ENCODE results near the gene GOLGA8B. TPM values are rescaled to one million over a fixed set of nuclear protein-coding genes. Genes with fewer than 3 reads are reported as not detected.

GOLGA8B gene
- total RNA-seq, 1 experiment from 2014 or later, result 67.3 TPM

DNA sequence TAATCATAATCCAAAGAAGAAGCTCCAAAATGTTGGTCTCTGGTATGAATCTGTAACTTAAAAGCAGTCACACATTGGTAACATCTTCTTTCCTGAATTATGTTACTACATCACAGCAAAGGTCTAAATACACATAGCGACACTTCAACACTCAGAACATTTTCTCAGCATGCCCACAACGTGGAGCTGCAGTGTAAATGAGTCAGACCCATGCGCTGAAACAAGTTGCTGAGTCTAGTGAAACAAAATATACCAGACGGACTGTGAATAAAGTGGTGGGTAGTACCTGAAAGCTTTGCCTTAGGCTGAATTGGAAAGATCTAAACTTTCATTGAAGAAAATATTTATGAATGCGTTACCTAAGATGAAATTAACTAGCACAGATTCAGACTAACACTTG lies 33.2 kb upstream of the GOLGA8B start:
- no peaks in the 10 kb centered on the region for H3K4me1 ChIP-seq (replicated peaks; ENCODE audit: insufficient read depth)
- H2AFZ ChIP-seq, result no peak overlapping the region
- H3K27ac ChIP-seq, result no peak overlapping the region
- DNase-seq, result no peak
- POLR2A ChIA-PET (ENCODE audit: unreplicated experiment), result interaction anchor here (0.7 kb wide), 1 partner anchor 1703 kb away, joined by 3 read pairs; no protein-coding TSS in a partner anchor
- no peaks in the 10 kb centered on the region for H4K20me1 ChIP-seq (ENCODE audit: insufficient read depth)
- no peak overlapping the region for H3K4me2 ChIP-seq
- no peaks in the 10 kb centered on the region for H3K79me2 ChIP-seq (ENCODE audit: low read depth)
- BruUV-seq (replicated peaks), result no TSS peak
- H3K27me3 ChIP-seq (ENCODE audit: insufficient read depth, low read depth), result no peaks in the 10 kb centered on the region
- no peaks in the 10 kb centered on the region for H3F3A ChIP-seq (ENCODE audit: insufficient read depth, low read depth)
- TF ChIP-seq, protein P1, sequence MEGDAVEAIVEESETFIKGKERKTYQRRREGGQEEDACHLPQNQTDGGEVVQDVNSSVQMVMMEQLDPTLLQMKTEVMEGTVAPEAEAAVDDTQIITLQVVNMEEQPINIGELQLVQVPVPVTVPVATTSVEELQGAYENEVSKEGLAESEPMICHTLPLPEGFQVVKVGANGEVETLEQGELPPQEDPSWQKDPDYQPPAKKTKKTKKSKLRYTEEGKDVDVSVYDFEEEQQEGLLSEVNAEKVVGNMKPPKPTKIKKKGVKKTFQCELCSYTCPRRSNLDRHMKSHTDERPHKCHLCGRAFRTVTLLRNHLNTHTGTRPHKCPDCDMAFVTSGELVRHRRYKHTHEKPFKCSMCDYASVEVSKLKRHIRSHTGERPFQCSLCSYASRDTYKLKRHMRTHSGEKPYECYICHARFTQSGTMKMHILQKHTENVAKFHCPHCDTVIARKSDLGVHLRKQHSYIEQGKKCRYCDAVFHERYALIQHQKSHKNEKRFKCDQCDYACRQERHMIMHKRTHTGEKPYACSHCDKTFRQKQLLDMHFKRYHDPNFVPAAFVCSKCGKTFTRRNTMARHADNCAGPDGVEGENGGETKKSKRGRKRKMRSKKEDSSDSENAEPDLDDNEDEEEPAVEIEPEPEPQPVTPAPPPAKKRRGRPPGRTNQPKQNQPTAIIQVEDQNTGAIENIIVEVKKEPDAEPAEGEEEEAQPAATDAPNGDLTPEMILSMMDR (conservative IDR thresholded peaks at IDR 0.05), result no peak
- TF ChIP-seq EZH2 (IDR thresholded peaks at IDR 0.05; ENCODE audit: low read depth), result no peak
- no peaks in the 10 kb centered on the region for H3K36me3 ChIP-seq (ENCODE audit: low read depth)
- H3K9me2 ChIP-seq (ENCODE audit: insufficient read depth), result no peaks in the 10 kb centered on the region
- H3K9me3 ChIP-seq (ENCODE audit: insufficient read depth, low read depth), result no peaks in the 10 kb centered on the region
- intact Hi-C loops (cut with micrococcal nuclease; ENCODE audit: unreplicated experiment), result no loop called here
- CTCF ChIA-PET, result no interaction called here
- no peak overlapping the region for H3K4me3 ChIP-seq

DNA sequence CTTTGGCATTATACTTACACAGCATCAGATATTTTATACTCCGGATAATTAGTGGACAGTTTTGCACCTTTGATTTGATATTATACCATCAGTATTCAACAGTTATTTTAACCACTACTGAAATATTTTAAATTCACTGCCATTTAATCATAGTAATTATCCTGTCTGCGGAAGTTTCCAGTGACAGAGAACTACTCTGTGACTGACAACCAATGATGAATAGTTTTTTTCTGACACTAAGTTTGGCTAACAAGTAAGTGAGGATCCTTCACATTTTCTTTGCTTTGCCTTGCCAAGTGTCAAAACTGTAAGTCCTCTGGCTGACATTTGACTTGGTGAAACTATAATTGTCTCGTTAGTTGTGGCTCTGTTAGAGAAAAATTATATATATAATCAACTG lies 30.5 kb upstream of the GOLGA8B start:
- Histone ChIP-seq H3K4me3 (no peak overlapping the region), H3K4me1 (replicated peaks; ENCODE audit: insufficient read depth) (no peaks in the 10 kb centered on the region), H2AFZ (no peak overlapping the region), H3K9me2 (ENCODE audit: insufficient read depth) (no peaks in the 10 kb centered on the region), H3K27ac (no peak overlapping the region), H3K27me3 (ENCODE audit: insufficient read depth, low read depth) (no peaks in the 10 kb centered on the region), H3K4me2 (no peak overlapping the region), H3F3A (ENCODE audit: insufficient read depth, low read depth) (no peaks in the 10 kb centered on the region), H3K9me3 (ENCODE audit: insufficient read depth, low read depth) (no peaks in the 10 kb centered on the region), H4K20me1 (ENCODE audit: insufficient read depth) (no peaks in the 10 kb centered on the region), H3K79me2 (ENCODE audit: low read depth) (no peaks in the 10 kb centered on the region), H3K36me3 (ENCODE audit: low read depth) (no peaks in the 10 kb centered on the region)
- TF ChIP-seq, protein P1 (conservative IDR thresholded peaks at IDR 0.05), result no peak
- no peak for TF ChIP-seq EZH2 (IDR thresholded peaks at IDR 0.05; ENCODE audit: low read depth)
- CTCF ChIA-PET, result no interaction called here
- DNase-seq, result no peak
- intact Hi-C loops (cut with micrococcal nuclease; ENCODE audit: unreplicated experiment), result no loop called here
- POLR2A ChIA-PET (ENCODE audit: unreplicated experiment), result no interaction called here
- no TSS peak for BruUV-seq (replicated peaks)

- ChIA-PET CTCF (no interaction called here), POLR2A (ENCODE audit: unreplicated experiment) (no interaction called here)
- no TSS peak for BruUV-seq (replicated peaks)
- no peaks in the 10 kb centered on the region for H3K4me1 ChIP-seq (replicated peaks; ENCODE audit: insufficient read depth)
- H2AFZ ChIP-seq, result no peak overlapping the region
- no peaks in the 10 kb centered on the region for H3F3A ChIP-seq (ENCODE audit: insufficient read depth, low read depth)
- no peaks in the 10 kb centered on the region for H4K20me1 ChIP-seq (ENCODE audit: insufficient read depth)
- TF ChIP-seq, protein P1 (conservative IDR thresholded peaks at IDR 0.05), result no peak
- no peak for DNase-seq
- no peaks in the 10 kb centered on the region for H3K79me2 ChIP-seq (ENCODE audit: low read depth)
- H3K27me3 ChIP-seq (ENCODE audit: insufficient read depth, low read depth), result no peaks in the 10 kb centered on the region
- intact Hi-C loops (cut with micrococcal nuclease; ENCODE audit: unreplicated experiment), result no loop called here
- no peak overlapping the region for H3K4me3 ChIP-seq
- no peak overlapping the region for H3K4me2 ChIP-seq
- no peak overlapping the region for H3K27ac ChIP-seq
- H3K9me3 ChIP-seq (ENCODE audit: insufficient read depth, low read depth), result no peaks in the 10 kb centered on the region
- no peaks in the 10 kb centered on the region for H3K9me2 ChIP-seq (ENCODE audit: insufficient read depth)
- H3K36me3 ChIP-seq (ENCODE audit: low read depth), result no peaks in the 10 kb centered on the region
These were observed 29.9 kb upstream of the GOLGA8B start for GRCh38 chr15:34613301-34613700.

Measured in PC-9 (cell line).